ENCODE measurements around the gene TBPL1.

- TF ChIP-seq HOXA7 (CRISPR knock-in tag; IDR thresholded peaks at IDR 0.05): no peak
- no peak for TF ChIP-seq POLR2A (IDR thresholded peaks at IDR 0.05; ENCODE audit: low read length)
- no peak for TF ChIP-seq EP300 (IDR thresholded peaks at IDR 0.05)
- TF ChIP-seq, protein P1, sequence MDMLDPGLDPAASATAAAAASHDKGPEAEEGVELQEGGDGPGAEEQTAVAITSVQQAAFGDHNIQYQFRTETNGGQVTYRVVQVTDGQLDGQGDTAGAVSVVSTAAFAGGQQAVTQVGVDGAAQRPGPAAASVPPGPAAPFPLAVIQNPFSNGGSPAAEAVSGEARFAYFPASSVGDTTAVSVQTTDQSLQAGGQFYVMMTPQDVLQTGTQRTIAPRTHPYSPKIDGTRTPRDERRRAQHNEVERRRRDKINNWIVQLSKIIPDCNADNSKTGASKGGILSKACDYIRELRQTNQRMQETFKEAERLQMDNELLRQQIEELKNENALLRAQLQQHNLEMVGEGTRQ (IDR thresholded peaks at IDR 0.05): no peak
- TF ChIP-seq NR3C1 (IDR thresholded peaks at IDR 0.05): no peak
- no peak for TF ChIP-seq CHD4 (IDR thresholded peaks at IDR 0.05; ENCODE audit: borderline replicate concordance)
Observed at GRCh38 chr6:133945158-133945557, 7.9 kb upstream of the TBPL1 start.
